Endothelial cell of umbilical vein (primary cell): Measurements from ENCODE around the gene AUTS2. TPM values are rescaled to one million over a fixed set of nuclear protein-coding genes. Genes with fewer than 3 reads are reported as not detected.

ENCODE experiments used
- BruUV-seq: library from RNA; stranded (reverse); fragments of 400-500 nt; replicated peaks from 2 replicates; lab custom pipeline; 2021; lab: Mats Ljungman, UMichigan
- CTCF ChIA-PET: fragments of 300-600, 350-600 bp; sonication (Branson Sonifier 250); formaldehyde crosslinking; loops from one replicate; lab custom pipeline; 2021; ENCODE audit warnings: antibody characterized with exemption, inconsistent platforms; lab: Charles Lee
- POLR2A ChIA-PET: fragments of 300-600, 350-600 bp; sonication (Branson Sonifier 250); formaldehyde crosslinking; loops from one replicate; lab custom pipeline; 2021; ENCODE audit warnings: antibody characterized with exemption, inconsistent platforms; lab: Charles Lee
- DNase-seq: peaks from one replicate; pipeline ENCODE4 v3.0.0-alpha.2; 2011; ENCODE audit warnings: low read depth, low spot score
- FAIRE-seq: peaks from 2 replicates; lab custom pipeline; 2011; peaks lifted over from hg19 to GRCh38; lab: Jason Lieb, UNC
- H2AFZ ChIP-seq: 2 replicates; pipeline ENCODE4 v1.6.0; 2012; ENCODE audit warnings: low read depth, low read length, control low read depth, inconsistent platforms
- H3K27ac ChIP-seq: 2 replicates; pipeline ENCODE4 v1.5.1; 2011; ENCODE audit warnings: low read depth, mild to moderate bottlenecking, control low read depth, low read length, moderate library complexity; ENCODE audit not compliant: insufficient read depth
- H3K27me3 ChIP-seq, 2 experiments: 2 replicates each; pipeline versions ENCODE4 v1.6.0 to v1.6.1; 2011; ENCODE audit warnings: low read length in 2 of 2, mixed read lengths in 1 of 2; ENCODE audit not compliant: control insufficient read depth in 2 of 2, insufficient read depth in 2 of 2
- H3K36me3 ChIP-seq, 2 experiments: 2 replicates in 1 of 2; 3 replicates in 1 of 2; pipeline ENCODE4 v1.5.1; 2011; ENCODE audit warnings: low read length in 2 of 2, mild to moderate bottlenecking in 1 of 2, moderate library complexity in 1 of 2; ENCODE audit not compliant: control insufficient read depth in 2 of 2, insufficient read depth in 2 of 2; ENCODE audit errors: extremely low read depth in 1 of 2
- H3K4me1 ChIP-seq: 3 replicates; pipeline ENCODE4 v1.5.1; 2011; ENCODE audit warnings: mild to moderate bottlenecking, low read length; ENCODE audit not compliant: control insufficient read depth, insufficient read depth; ENCODE audit errors: extremely low read depth
- H3K4me2 ChIP-seq: 2 replicates; pipeline ENCODE4 v1.6.1; 2011; ENCODE audit warnings: low read length, control low read depth, mixed read lengths; ENCODE audit not compliant: insufficient read depth
- H3K4me3 ChIP-seq, 3 experiments: fragments of 200-600 bp in 1 of 3; sonication (generic), shearing (Covaris generic) in 1 of 3; replicated peaks in 1 of 3; 2 replicates each; pipeline ENCODE4 v1.5.1; 2011 to 2016; ENCODE audit warnings: control low read depth in 3 of 3, low read length in 3 of 3, mild to moderate bottlenecking in 2 of 3, inconsistent platforms in 1 of 3, low read depth in 1 of 3, moderate library complexity in 1 of 3; ENCODE audit not compliant: insufficient read depth in 1 of 3
- H3K79me2 ChIP-seq: 2 replicates; pipeline ENCODE4 v1.6.0; 2012; ENCODE audit warnings: low read length, inconsistent platforms; ENCODE audit not compliant: control insufficient read depth, insufficient read depth
- H3K9ac ChIP-seq: replicated peaks from 2 replicates; pipeline ENCODE3; 2011; ENCODE audit warnings: low read length, control low read depth; ENCODE audit not compliant: insufficient read depth; ENCODE audit errors: extremely low read depth
- H3K9me1 ChIP-seq: replicated peaks from 3 replicates; pipeline ENCODE4 v1.6.0; 2011; ENCODE audit warnings: mild to moderate bottlenecking, low read length; ENCODE audit not compliant: control insufficient read depth, insufficient read depth; ENCODE audit errors: extremely low read depth
- H3K9me3 ChIP-seq: replicated peaks from 2 replicates; pipeline ENCODE4 v1.5.1; 2012; ENCODE audit warnings: low read length, inconsistent platforms; ENCODE audit not compliant: control insufficient read depth, insufficient read depth
- H4K20me1 ChIP-seq: replicated peaks from 2 replicates; pipeline ENCODE3; 2011; ENCODE audit warnings: mild to moderate bottlenecking, low read length; ENCODE audit not compliant: control insufficient read depth, insufficient read depth; ENCODE audit errors: extremely low read depth
- EZH2 ChIP-seq: IDR thresholded peaks from 2 replicates; pipeline ENCODE4 v1.6.1; 2012; ENCODE audit warnings: borderline replicate concordance, low read depth, mild to moderate bottlenecking, moderate library complexity, low read length, inconsistent platforms; ENCODE audit not compliant: severe bottlenecking
- FOS ChIP-seq: IDR thresholded peaks from 2 replicates; pipeline ENCODE4 v1.6.1; 2011; ENCODE audit warnings: mild to moderate bottlenecking, low read length, moderate library complexity, borderline replicate concordance; ENCODE audit not compliant: insufficient read depth
- GATA2 ChIP-seq: IDR thresholded peaks from 2 replicates; pipeline ENCODE4 v1.7.0; 2011; ENCODE audit warnings: low read depth, mild to moderate bottlenecking, moderate library complexity, mixed read lengths, low read length; ENCODE audit not compliant: insufficient read length, insufficient read depth
- JUN ChIP-seq: IDR thresholded peaks from 2 replicates; pipeline ENCODE4 v1.6.1; 2011; ENCODE audit warnings: borderline replicate concordance, low read depth; ENCODE audit not compliant: insufficient read length, insufficient read depth
- MAX ChIP-seq: IDR thresholded peaks from 2 replicates; pipeline ENCODE4 v1.6.1; 2011; ENCODE audit not compliant: insufficient read depth, insufficient read length
- MYC ChIP-seq: IDR thresholded peaks from one replicate; pipeline ENCODE4 v1.6.1; 2011; ENCODE audit warnings: mild to moderate bottlenecking, low read depth, low read length
- POLR2A ChIP-seq: IDR thresholded peaks from 2 replicates; pipeline ENCODE4 v1.6.1; 2012; ENCODE audit warnings: low read depth, mild to moderate bottlenecking, control low read depth, low read length
- POLR2AphosphoS5 ChIP-seq: IDR thresholded peaks from 2 replicates; pipeline ENCODE4 v1.6.1; 2012; ENCODE audit warnings: low read depth, mild to moderate bottlenecking, control low read depth, low read length, moderate library complexity; ENCODE audit not compliant: insufficient read depth
- dilution Hi-C: fragments of 300-500 bp; cut with MboI; formaldehyde crosslinking; loops from one replicate; pipeline ENCODE4 v1.15.0; 2019; ENCODE audit warnings: low sequenced_read_pairs; ENCODE audit not compliant: extremely low pct_ligation_motif_present
- intact Hi-C: fragments of 100-400 bp; cut with micrococcal nuclease; formaldehyde crosslinking; loops from one replicate; pipeline ENCODE4 v1.10.0; 2022
- polyA plus RNA-seq, 4 experiments: library from polyadenylated mRNA; depleted of rRNA in 3 of 4; stranded (reverse) in 3 of 4; unstranded in 1 of 4; fragments of >200 nt; gene quantifications; 2 replicates each; pipeline versions ENCODE4 v1.2.1 to v1.2.3, GENCODE V29; 2011 to 2012; ENCODE audit warnings: missing spikeins in 1 of 4
- total RNA-seq: library from RNA; stranded (reverse); gene quantifications from 2 replicates; pipeline ENCODE4 v1.2.3, GENCODE V29; 2021
- TF ChIP-seq, protein P1 (sequence below), 2 donors: IDR thresholded peaks; 1 replicate in 1 of 2; 2 replicates in 1 of 2; pipeline ENCODE4 v1.5.1; 2011; ENCODE audit warnings: low read length in 2 of 2, mild to moderate bottlenecking in 2 of 2, moderate library complexity in 2 of 2, control low read depth in 1 of 2, inconsistent platforms in 1 of 2, low read depth in 1 of 2; ENCODE audit not compliant: insufficient read depth in 1 of 2; ENCODE audit errors: extremely low read depth in 1 of 2

The AUTS2 gene
- total and polyA plus RNA-seq, 2 donors (not counting 3 experiments of a cell fraction or from before 2014, with no cell fraction given) = 0.59 to 8.0 TPM

- Histone ChIP-seq H4K20me1 (no peaks in the 10 kb centered on the region), H3K4me3 (no peak overlapping the region), H3K9me3 (peaks cover 2% of the 10 kb centered on the region), H3K4me1 (no peaks in the 10 kb centered on the region), H3K4me2 (no peak overlapping the region), H3K27me3 (no peaks in the 10 kb centered on the region), H3K9me1 (no peaks in the 10 kb centered on the region), H3K79me2 (no peaks in the 10 kb centered on the region), H3K27ac (no peak overlapping the region), H3K36me3 (no peaks in the 10 kb centered on the region), H2AFZ (no peak overlapping the region), H3K9ac (no peak overlapping the region)
- dilution Hi-C loops = no loop called here
- FAIRE-seq = no peak
- ChIA-PET CTCF (no interaction called here), POLR2A (no interaction called here)
- DNase-seq = no peak
- TF ChIP-seq MAX = no peak
- TF ChIP-seq EZH2 = no peak
- TF ChIP-seq, protein P1, sequence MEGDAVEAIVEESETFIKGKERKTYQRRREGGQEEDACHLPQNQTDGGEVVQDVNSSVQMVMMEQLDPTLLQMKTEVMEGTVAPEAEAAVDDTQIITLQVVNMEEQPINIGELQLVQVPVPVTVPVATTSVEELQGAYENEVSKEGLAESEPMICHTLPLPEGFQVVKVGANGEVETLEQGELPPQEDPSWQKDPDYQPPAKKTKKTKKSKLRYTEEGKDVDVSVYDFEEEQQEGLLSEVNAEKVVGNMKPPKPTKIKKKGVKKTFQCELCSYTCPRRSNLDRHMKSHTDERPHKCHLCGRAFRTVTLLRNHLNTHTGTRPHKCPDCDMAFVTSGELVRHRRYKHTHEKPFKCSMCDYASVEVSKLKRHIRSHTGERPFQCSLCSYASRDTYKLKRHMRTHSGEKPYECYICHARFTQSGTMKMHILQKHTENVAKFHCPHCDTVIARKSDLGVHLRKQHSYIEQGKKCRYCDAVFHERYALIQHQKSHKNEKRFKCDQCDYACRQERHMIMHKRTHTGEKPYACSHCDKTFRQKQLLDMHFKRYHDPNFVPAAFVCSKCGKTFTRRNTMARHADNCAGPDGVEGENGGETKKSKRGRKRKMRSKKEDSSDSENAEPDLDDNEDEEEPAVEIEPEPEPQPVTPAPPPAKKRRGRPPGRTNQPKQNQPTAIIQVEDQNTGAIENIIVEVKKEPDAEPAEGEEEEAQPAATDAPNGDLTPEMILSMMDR (IDR thresholded peaks at IDR 0.05; ENCODE audit: extremely low read depth in 1 of 2, insufficient read depth in 1 of 2, low read depth in 1 of 2, low read length in 2 of 2) = no peak
- no peak for TF ChIP-seq MYC
- no peak for TF ChIP-seq FOS
- TF ChIP-seq POLR2A = no peak
- no peak for TF ChIP-seq POLR2AphosphoS5
- TF ChIP-seq GATA2 = no peak
- TF ChIP-seq JUN = no peak
- intact Hi-C loops = no loop called here
- BruUV-seq = no TSS peak
Measured at GRCh38 chr7:70634071-70634470, 1035.8 kb downstream of the AUTS2 start.
